Left kidney (tissue), 2 donors: ENCODE data around the gene NUDT4. TPM values are rescaled to one million over a fixed set of nuclear protein-coding genes. Genes with fewer than 3 reads are reported as not detected.

ENCODE experiments used
- DNase-seq: peaks from one replicate; pipeline ENCODE4 v3.0.0-alpha.2; 2013
- polyA plus RNA-seq: library from polyadenylated mRNA; unstranded; fragments of 120-200 nt; gene quantifications from one replicate; pipeline ENCODE4 v1.2.1, GENCODE V29; 2013; ENCODE audit not compliant: insufficient read length

Gene NUDT4
- polyA plus RNA-seq, 1 donor, result 130 TPM

GRCh38 chr12:93456077-93456476, 78.4 kb downstream of the NUDT4 start:
- DNase-seq, result no peak

Other genes with a start within 250 kb of the NUDT4 start
- gene UBE2N, start 64.0 kb downstream of the NUDT4 start, polyA plus RNA-seq, result 173 TPM
- 80.6 TPM for gene MRPL42, start 89.6 kb downstream of the NUDT4 start, polyA plus RNA-seq
- gene SOCS2, start 194.8 kb downstream of the NUDT4 start, polyA plus RNA-seq, result 36.1 TPM